ENCODE measurements around the gene PAQR3. TPM values are rescaled to one million over a fixed set of nuclear protein-coding genes. Genes with fewer than 3 reads are reported as not detected.

PAQR3 gene
- polyA plus RNA-seq, 3 donors = 2.7 to 5.6 (median 5.2) TPM

- Mint-ChIP-seq H3K36me3 (no peaks in the 10 kb centered on the region), H3K9me3 (peaks cover 4 to 16% (median 9%) of the 10 kb centered on the region in 7 donors), H3K27me3 (ENCODE audit: low read depth in 3 of 3) (no peaks in the 10 kb centered on the region), H3K4me1 (no peaks in the 10 kb centered on the region), H3K27ac (no peak overlapping the region), H3K4me3 (no peak overlapping the region)
- no peaks in the 10 kb centered on the region for H4K20me1 ChIP-seq (ENCODE audit: insufficient read depth, low read length)
- H3K27me3 ChIP-seq (ENCODE audit: control insufficient read depth in 2 of 2, insufficient read depth in 2 of 2, low read length in 2 of 2) = no peaks in the 10 kb centered on the region
- H3K9me3 ChIP-seq (replicated peaks in 1 of 2; ENCODE audit: control insufficient read depth in 1 of 2, insufficient read depth in 1 of 2, low read length in 2 of 2) = peaks cover 0 to 6% of the 10 kb centered on the region in 2 donors
- H3K9ac ChIP-seq (ENCODE audit: insufficient read depth, low read length, poor library complexity, severe bottlenecking) = no peak overlapping the region
- TF ChIP-seq CTCF (IDR thresholded peaks at IDR 0.05) = no peak
- H2AFZ ChIP-seq (ENCODE audit: insufficient read depth, low read depth, low read length, poor library complexity, severe bottlenecking) = no peak overlapping the region
- no peak for DNase-seq
- H3K36me3 ChIP-seq (replicated peaks in 1 of 2; ENCODE audit: control insufficient read depth in 1 of 2, insufficient read depth in 2 of 2, low read length in 2 of 2) = no peaks in the 10 kb centered on the region
- no peaks in the 10 kb centered on the region for H3K79me2 ChIP-seq (ENCODE audit: insufficient read depth, low read length)
- no peak overlapping the region for H3K4me3 ChIP-seq (replicated peaks in 1 of 3; ENCODE audit: low read depth in 2 of 3, low read length in 3 of 3)
- WGBS (ENCODE audit: insufficient coverage) = 83% methylated on average over 1 of the region's 2 CpGs
- H3K4me1 ChIP-seq (ENCODE audit: control insufficient read depth in 1 of 2, insufficient read depth in 2 of 2, low read length in 2 of 2) = no peaks in the 10 kb centered on the region
- H3K4me2 ChIP-seq (replicated peaks; ENCODE audit: extremely low read depth, low read length, poor library complexity, severe bottlenecking) = no peak overlapping the region
- no peak overlapping the region for H3K27ac ChIP-seq (ENCODE audit: low read depth in 1 of 2, low read length in 2 of 2)
- intact Hi-C loops (cut with micrococcal nuclease) = no loop called here
Observed at GRCh38 chr4:78984593-78984992, 45.4 kb upstream of the PAQR3 start.

GRCh38 chr4:78975865-78976264, 36.6 kb upstream of the PAQR3 start:
- Mint-ChIP-seq H3K27ac (no peak overlapping the region), H3K4me3 (no peak overlapping the region), H3K9me3 (peaks cover 0 to 14% (median 3%) of the 10 kb centered on the region in 7 donors), H3K4me1 (peaks cover 3% of the 10 kb centered on the region), H3K27me3 (ENCODE audit: low read depth in 3 of 3) (no peaks in the 10 kb centered on the region), H3K36me3 (no peaks in the 10 kb centered on the region)
- Histone ChIP-seq H3K4me1 (ENCODE audit: control insufficient read depth in 1 of 2, insufficient read depth in 2 of 2, low read length in 2 of 2) (no peaks in the 10 kb centered on the region), H3K27ac (ENCODE audit: low read depth in 1 of 2, low read length in 2 of 2) (no peak overlapping the region), H4K20me1 (ENCODE audit: insufficient read depth, low read length) (no peaks in the 10 kb centered on the region), H3K9ac (ENCODE audit: insufficient read depth, low read length, poor library complexity, severe bottlenecking) (no peak overlapping the region), H3K4me2 (replicated peaks; ENCODE audit: extremely low read depth, low read length, poor library complexity, severe bottlenecking) (no peak overlapping the region), H3K79me2 (ENCODE audit: insufficient read depth, low read length) (no peaks in the 10 kb centered on the region), H2AFZ (ENCODE audit: insufficient read depth, low read depth, low read length, poor library complexity, severe bottlenecking) (no peak overlapping the region), H3K9me3 (replicated peaks in 1 of 2; ENCODE audit: control insufficient read depth in 1 of 2, insufficient read depth in 1 of 2, low read length in 2 of 2) (no peaks in the 10 kb centered on the region), H3K27me3 (ENCODE audit: control insufficient read depth in 2 of 2, insufficient read depth in 2 of 2, low read length in 2 of 2) (no peaks in the 10 kb centered on the region), H3K36me3 (replicated peaks in 1 of 2; ENCODE audit: control insufficient read depth in 1 of 2, insufficient read depth in 2 of 2, low read length in 2 of 2) (no peaks in the 10 kb centered on the region), H3K4me3 (replicated peaks in 1 of 3; ENCODE audit: low read depth in 2 of 3, low read length in 3 of 3) (no peak overlapping the region)
- intact Hi-C loops (cut with micrococcal nuclease) = no loop called here
- TF ChIP-seq CTCF (IDR thresholded peaks at IDR 0.05) = no peak
- no CpG with 5 or more reads among the region's 2 CpGs for WGBS (ENCODE audit: insufficient coverage)
- DNase-seq = no peak
